ENCODE measurements around the gene CAPN5.

GRCh38 chr11:77026743-77027142 lies 40.0 kb upstream of the CAPN5 start:
- TF ChIP-seq BCL3 (IDR thresholded peaks at IDR 0.05) (no peak), CTCF (IDR thresholded peaks at IDR 0.05) (no peak), MAX (IDR thresholded peaks at IDR 0.05) (no peak), EP300 (IDR thresholded peaks at IDR 0.05) (no peak), HDAC2 (IDR thresholded peaks at IDR 0.05) (no peak), POLR2A (IDR thresholded peaks at IDR 0.05; ENCODE audit: low read length) (no peak), RFX5 (IDR thresholded peaks at IDR 0.05) (no peak), RAD21 (conservative IDR thresholded peaks at IDR 0.05 in 1 of 2, IDR thresholded peaks at IDR 0.05 in 1 of 2) (no peak), ELK1 (IDR thresholded peaks at IDR 0.05; ENCODE audit: low read depth, low read length) (no peak), MYC (IDR thresholded peaks at IDR 0.05; ENCODE audit: borderline replicate concordance, low read length) (no peak), SMC3 (IDR thresholded peaks at IDR 0.05) (no peak), MAFK (IDR thresholded peaks at IDR 0.05; ENCODE audit: partially characterized antibody) (no peak), USF2 (IDR thresholded peaks at IDR 0.05) (no peak), CHD2 (IDR thresholded peaks at IDR 0.05; ENCODE audit: low read length, partially characterized antibody) (no peak)
